OCI-LY1 (cell line): ENCODE data around the gene TDRD5.

Experiments
- H2AFZ ChIP-seq: fragments of 200-600 bp; sonication (generic), shearing (Covaris generic); 2 replicates; pipeline ENCODE4 v1.6.0; 2014; ENCODE audit warnings: antibody characterized with exemption, mild to moderate bottlenecking, low read length
- H3F3A ChIP-seq: fragments of 200-600 bp; sonication (generic), shearing (Covaris generic); 2 replicates; pipeline ENCODE4 v1.6.0; 2014; ENCODE audit warnings: mild to moderate bottlenecking, antibody characterized with exemption, low read length, moderate library complexity; ENCODE audit not compliant: insufficient read depth
- H3K27ac ChIP-seq: fragments of 200-600 bp; sonication (generic); 2 replicates; pipeline ENCODE4 v1.5.1; 2014; ENCODE audit warnings: low read length, mixed run types, mild to moderate bottlenecking, low read depth; ENCODE audit not compliant: poor library complexity, severe bottlenecking
- H3K27me3 ChIP-seq: fragments of 200-600 bp; sonication (generic); 2 replicates; pipeline ENCODE4 v1.6.0; 2014; ENCODE audit warnings: antibody characterized with exemption, mild to moderate bottlenecking, low read length, moderate library complexity; ENCODE audit not compliant: insufficient read depth
- H3K36me3 ChIP-seq: fragments of 200-600 bp; sonication (generic); 2 replicates; pipeline ENCODE4 v1.6.1; 2014; ENCODE audit warnings: mild to moderate bottlenecking, antibody characterized with exemption, low read length, moderate library complexity, mixed read lengths; ENCODE audit not compliant: insufficient read depth
- H3K4me1 ChIP-seq: fragments of 200-600 bp; sonication (generic); 2 replicates; pipeline ENCODE4 v1.5.1; 2014; ENCODE audit warnings: mild to moderate bottlenecking, low read length, moderate library complexity; ENCODE audit not compliant: insufficient read depth, severe bottlenecking
- H3K4me2 ChIP-seq: fragments of 200-600 bp; sonication (generic), shearing (Covaris generic); 2 replicates; pipeline ENCODE4 v1.6.1; 2014; ENCODE audit warnings: low read length
- H3K4me3 ChIP-seq: fragments of 200-600 bp; sonication (generic); 2 replicates; pipeline ENCODE4 v1.5.1; 2014; ENCODE audit warnings: low read length, low read depth, mild to moderate bottlenecking, mixed read lengths; ENCODE audit not compliant: poor library complexity, severe bottlenecking
- H3K79me2 ChIP-seq: fragments of 200-600 bp; shearing (Covaris generic); 2 replicates; pipeline ENCODE4 v1.6.1; 2016; ENCODE audit warnings: mixed run types, low read length, mixed read lengths; ENCODE audit not compliant: insufficient read depth
- H3K9ac ChIP-seq: fragments of 200-600 bp; sonication (generic), shearing (Covaris generic); 2 replicates; pipeline ENCODE4 v1.6.1; 2014; ENCODE audit warnings: mild to moderate bottlenecking, low read length, mixed read lengths
- H3K9me2 ChIP-seq: fragments of 200-600 bp; sonication (generic), shearing (Covaris generic); 2 replicates; pipeline ENCODE4 v1.6.1; 2014; ENCODE audit warnings: low read depth, mild to moderate bottlenecking, low read length, mixed read lengths
- H3K9me3 ChIP-seq: fragments of 200-600 bp; shearing (Covaris generic); 2 replicates; pipeline ENCODE4 v1.6.1; 2014; ENCODE audit warnings: low read length, mixed read lengths
- H4K20me1 ChIP-seq: fragments of 200-600 bp; sonication (generic), shearing (Covaris generic); 2 replicates; pipeline ENCODE4 v1.6.0; 2016; ENCODE audit warnings: mild to moderate bottlenecking, low read length; ENCODE audit not compliant: insufficient read depth
- CTCF ChIP-seq: fragments of 200-600 bp; sonication (generic), shearing (Covaris generic); IDR thresholded peaks from 2 replicates; pipeline ENCODE4 v1.5.1; 2017; ENCODE audit warnings: mild to moderate bottlenecking, antibody characterized with exemption, low read length, moderate library complexity, mixed read lengths
- EZH2 ChIP-seq: fragments of 200-600 bp; sonication (generic), shearing (Covaris generic); IDR thresholded peaks from 2 replicates; pipeline ENCODE4 v1.8.0; 2017; ENCODE audit warnings: borderline replicate concordance, mixed run types, mild to moderate bottlenecking, antibody characterized with exemption, low read length, moderate library complexity, mixed read lengths

The TDRD5 gene

GRCh38 chr1:179590671-179591070 lies 961 bp upstream of the TDRD5 start:
- no peaks in the 10 kb centered on the region for H3K4me1 ChIP-seq
- H3F3A ChIP-seq, result no peaks in the 10 kb centered on the region
- H3K4me3 ChIP-seq, result no peak overlapping the region
- H3K9ac ChIP-seq, result no peak overlapping the region
- peaks cover 6% of the 10 kb centered on the region; the same call in 1 of the 2 replicates for H3K27me3 ChIP-seq
- H3K79me2 ChIP-seq, result no peaks in the 10 kb centered on the region
- TF ChIP-seq CTCF (no peak), EZH2 (no peak)
- H2AFZ ChIP-seq, result no peak overlapping the region
- H3K9me3 ChIP-seq, result no peaks in the 10 kb centered on the region
- H3K27ac ChIP-seq, result no peak overlapping the region
- H3K9me2 ChIP-seq, result no peaks in the 10 kb centered on the region
- no peak overlapping the region for H3K4me2 ChIP-seq
- no peaks in the 10 kb centered on the region for H3K36me3 ChIP-seq
- H4K20me1 ChIP-seq, result no peaks in the 10 kb centered on the region

GRCh38 chr1:179591253-179591591 lies 410 bp upstream of the TDRD5 start:
- H2AFZ ChIP-seq, result no peak overlapping the region
- no peaks in the 10 kb centered on the region for H4K20me1 ChIP-seq
- no peak overlapping the region for H3K4me2 ChIP-seq
- no peaks in the 10 kb centered on the region for H3K9me2 ChIP-seq
- H3K4me3 ChIP-seq, result no peak overlapping the region
- no peak overlapping the region for H3K9ac ChIP-seq
- no peaks in the 10 kb centered on the region for H3K36me3 ChIP-seq
- H3K27me3 ChIP-seq, result peaks cover 6% of the 10 kb centered on the region; the same call in 1 of the 2 replicates
- H3F3A ChIP-seq, result no peaks in the 10 kb centered on the region
- no peaks in the 10 kb centered on the region for H3K9me3 ChIP-seq
- H3K27ac ChIP-seq, result no peak overlapping the region
- no peaks in the 10 kb centered on the region for H3K4me1 ChIP-seq
- no peak for TF ChIP-seq CTCF
- TF ChIP-seq EZH2, result no peak
- no peaks in the 10 kb centered on the region for H3K79me2 ChIP-seq

- Histone ChIP-seq H3K9me2 (no peaks in the 10 kb centered on the region), H3K9ac (no peak overlapping the region), H3K4me2 (no peak overlapping the region), H3K79me2 (no peaks in the 10 kb centered on the region), H3K4me1 (no peaks in the 10 kb centered on the region), H4K20me1 (no peaks in the 10 kb centered on the region), H2AFZ (no peak overlapping the region), H3K4me3 (no peak overlapping the region), H3K9me3 (no peaks in the 10 kb centered on the region), H3K27me3 (0 out of 2 replicates have a peak, but pooled peaks cover 1% of the 10 kb centered on the region), H3K27ac (no peak overlapping the region), H3K36me3 (no peaks in the 10 kb centered on the region), H3F3A (no peaks in the 10 kb centered on the region)
- TF ChIP-seq CTCF (no peak), EZH2 (no peak)
These were observed 7.0 kb downstream of the TDRD5 start for GRCh38 chr1:179598631-179599030.
